ENCODE data around the gene MPV17.
"Not testable (repeated sequence)": the region's sequence is repeated elsewhere in the genome, so short reads cannot be mapped to it uniquely, and the experiment has no call there.

MPV17 gene

DNA sequence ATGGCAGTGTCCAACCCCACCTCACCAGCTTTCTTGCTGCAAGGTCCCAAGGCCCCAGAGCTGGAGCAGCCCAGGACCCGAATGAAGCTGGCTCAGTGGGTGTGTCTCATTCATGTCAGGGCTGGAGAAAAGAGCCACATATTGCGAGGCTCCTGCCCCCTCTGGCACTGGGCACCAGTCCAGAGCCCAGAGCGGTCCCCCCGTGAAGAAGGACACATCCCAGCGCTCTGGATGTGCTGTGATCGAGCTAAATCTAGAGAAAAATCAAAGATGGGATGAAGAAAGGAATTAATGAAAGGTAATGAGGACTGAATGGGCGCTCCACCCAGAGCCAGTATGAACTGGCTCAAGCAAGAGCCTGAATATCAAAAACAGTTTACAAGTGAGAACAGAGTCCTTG, 13.3 kb upstream of the MPV17 start:
- intact Hi-C loops (cut with DNase I) = no loop called here

DNA sequence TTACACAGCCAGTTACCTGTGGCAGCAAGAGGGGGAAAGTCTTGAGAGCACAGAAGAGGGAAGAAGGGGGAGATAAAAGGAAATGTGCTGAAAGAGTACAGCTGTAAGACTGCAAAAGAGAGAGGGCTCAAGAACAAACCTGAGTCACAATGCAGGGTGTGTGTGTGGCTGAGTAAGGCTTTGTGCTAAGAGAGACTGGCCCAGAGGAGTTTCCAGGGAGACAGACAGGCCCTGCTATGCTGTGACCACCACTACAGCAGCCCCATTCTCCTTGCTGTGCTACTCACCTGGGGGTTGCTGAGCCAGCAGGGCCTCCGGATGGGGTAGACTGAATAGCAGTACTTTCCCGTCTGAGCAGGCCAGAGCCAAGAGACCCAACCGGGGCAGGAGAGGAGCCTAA, 12.4 kb upstream of the MPV17 start:
- intact Hi-C loops (cut with DNase I) = no loop called here
- DNase-seq = no peak

More for the DNA sequence above, 13.3 kb upstream of the MPV17 start:
- DNase-seq = no peak

GRCh38 chr2:27324720-27325119, 1.8 kb upstream of the MPV17 start:
- DNase-seq = no peak
- intact Hi-C loops (cut with DNase I) = no loop called here

DNA sequence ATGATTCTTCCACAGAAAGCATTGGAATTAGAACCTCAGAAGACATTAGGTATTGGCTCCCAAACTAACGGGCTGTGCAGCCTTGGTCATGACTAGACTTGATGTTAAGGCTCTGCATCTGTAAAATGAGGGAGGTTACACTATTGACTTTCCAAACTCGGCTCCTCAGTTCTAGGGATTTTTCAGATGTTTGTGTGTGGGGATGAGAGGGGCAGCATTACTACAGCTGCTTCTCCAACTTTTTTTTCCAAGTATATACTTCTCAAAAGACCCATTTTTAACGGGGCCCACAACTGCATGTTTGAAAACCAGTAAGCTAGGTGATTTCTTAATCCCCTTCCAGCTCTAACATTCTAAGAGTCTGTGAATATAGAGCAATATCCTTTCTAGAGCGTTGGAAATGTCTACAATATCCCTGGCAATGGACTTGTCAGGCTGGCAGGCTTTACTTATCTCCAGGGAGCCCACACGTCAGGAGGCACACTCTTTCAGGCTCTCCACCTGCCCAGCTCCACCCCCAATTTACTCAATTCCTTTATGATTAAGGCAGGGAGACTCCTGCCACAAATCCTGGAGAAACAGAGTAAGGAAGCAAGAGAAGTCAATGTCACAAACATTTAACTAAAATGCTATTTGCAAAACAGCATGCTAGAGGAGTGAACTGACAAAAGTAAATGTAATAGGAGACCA, 844 bp upstream of the MPV17 start:
- intact Hi-C loops (cut with DNase I) = loop anchor here (2.0 kb wide), 1 partner anchor 33 kb away; the partner anchor contains the start of gene GTF3C2
- DNase-seq = peak in 1 of 42 donors; percentile 16

- intact Hi-C loops (cut with DNase I) = loop anchor here (2.0 kb wide), 1 partner anchor 34 kb away; the partner anchor contains the start of gene GTF3C2
Observed at GRCh38 chr2:27322301-27322765, 564 bp downstream of the MPV17 start.

DNA sequence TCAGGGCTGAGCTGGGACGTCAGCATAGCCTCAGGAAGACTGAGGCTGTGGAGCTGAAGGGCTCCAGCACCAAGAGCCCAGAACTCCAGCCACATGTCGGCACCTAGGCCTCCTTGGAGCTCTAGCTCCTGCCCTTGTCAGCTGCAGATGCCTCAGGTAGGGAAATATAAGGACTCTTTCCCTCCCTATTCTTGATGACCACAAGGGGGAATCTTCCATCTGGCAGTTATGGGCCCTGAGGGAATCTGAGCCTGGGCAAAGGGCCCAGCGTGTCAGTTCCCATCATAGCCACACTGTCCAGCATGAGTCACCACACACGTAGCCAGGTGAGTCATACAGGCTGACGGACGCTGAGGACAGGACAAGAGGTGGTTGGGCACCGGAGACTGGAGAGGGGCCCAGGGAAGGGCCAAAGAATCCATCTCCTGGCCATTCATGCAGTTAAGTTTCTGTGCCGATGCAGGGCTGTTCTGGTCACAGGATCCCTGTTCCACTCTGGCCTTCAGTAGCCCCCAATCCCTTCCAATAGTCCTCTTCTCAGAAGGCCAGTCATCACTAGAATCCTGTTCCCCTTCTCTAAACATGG, 1.8 kb downstream of the MPV17 start:
- no peak for DNase-seq

More at GRCh38 chr2:27322301-27322765, 564 bp downstream of the MPV17 start:
- DNase-seq = peak in 7 of 42 donors; percentile 3 to 24 (median 16)

GRCh38 chr2:27319839-27320238, 3.1 kb downstream of the MPV17 start:
- intact Hi-C loops (cut with DNase I); DNase-seq: not testable (repeated sequence)

More for the DNA sequence above, 1.8 kb downstream of the MPV17 start:
- intact Hi-C loops (cut with DNase I) = no loop called here

- intact Hi-C loops (cut with DNase I) = no loop called here
- peak; percentile 15 to 89 (median 64) for DNase-seq
Observed at GRCh38 chr2:27316655-27317412, 6.1 kb downstream of the MPV17 start.

GRCh38 chr2:27315122-27315521, 7.8 kb downstream of the MPV17 start:
- intact Hi-C loops (cut with DNase I) = no loop called here
- no peak for DNase-seq

- no peak for DNase-seq
- intact Hi-C loops (cut with DNase I) = no loop called here
Observed at GRCh38 chr2:27314709-27315108, 8.2 kb downstream of the MPV17 start.

- intact Hi-C loops (cut with DNase I) = no loop called here
- no peak for DNase-seq
Observed at GRCh38 chr2:27313882-27314645, 8.8 kb downstream of the MPV17 start.

DNA sequence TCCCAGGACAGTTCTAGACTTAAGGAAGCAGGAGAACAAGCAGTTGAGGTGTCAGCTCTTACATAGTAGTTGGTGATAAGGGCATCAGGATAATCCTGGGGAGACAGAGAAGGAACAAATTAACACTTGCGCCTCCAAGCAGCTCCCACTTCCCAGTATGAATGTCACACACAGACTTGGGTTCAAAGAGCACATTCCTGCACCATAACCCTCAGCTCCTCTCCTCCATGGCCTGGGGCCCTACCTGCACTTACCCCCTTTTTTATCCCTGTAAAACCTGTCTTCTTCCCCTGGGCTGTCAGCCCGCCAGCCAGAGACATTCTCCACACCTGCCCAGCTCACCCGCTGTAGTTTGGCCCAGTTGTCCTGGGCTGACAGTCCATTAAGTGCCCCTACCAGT, 10.7 kb downstream of the MPV17 start:
- intact Hi-C loops (cut with DNase I) = no loop called here
- DNase-seq = no peak

DNA sequence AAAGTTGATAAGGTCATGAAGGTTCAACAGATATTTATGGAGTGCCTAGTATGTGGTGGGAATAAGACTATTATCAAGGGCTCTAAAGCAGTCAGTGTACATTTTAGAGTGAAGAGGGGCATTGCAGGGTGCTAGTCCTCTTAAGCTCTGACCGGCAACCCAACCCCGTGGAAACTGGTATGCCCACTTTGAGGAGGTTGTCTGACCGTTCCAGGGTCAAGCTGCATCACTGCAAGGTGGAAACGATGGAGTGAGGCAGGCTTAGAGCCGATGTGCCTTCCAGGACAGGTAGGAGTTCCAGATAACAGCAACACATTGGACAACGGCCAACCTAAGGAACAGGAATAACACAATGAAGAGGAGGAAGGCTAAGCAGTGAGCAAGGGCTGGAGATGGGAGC, 13.2 kb downstream of the MPV17 start:
- no peak for DNase-seq
- intact Hi-C loops (cut with DNase I) = no loop called here

GRCh38 chr2:27308359-27308881, 14.5 kb downstream of the MPV17 start, which contains the start of gene UCN:
TSS of gene UCN (minus strand) at chr2:27308445. CDS start at chr2:27307895, 550 bp downstream.
- intact Hi-C loops (cut with DNase I) = no loop called here
- DNase-seq = peak in 5 of 42 donors; percentile 2 to 27 (median 18)

DNA sequence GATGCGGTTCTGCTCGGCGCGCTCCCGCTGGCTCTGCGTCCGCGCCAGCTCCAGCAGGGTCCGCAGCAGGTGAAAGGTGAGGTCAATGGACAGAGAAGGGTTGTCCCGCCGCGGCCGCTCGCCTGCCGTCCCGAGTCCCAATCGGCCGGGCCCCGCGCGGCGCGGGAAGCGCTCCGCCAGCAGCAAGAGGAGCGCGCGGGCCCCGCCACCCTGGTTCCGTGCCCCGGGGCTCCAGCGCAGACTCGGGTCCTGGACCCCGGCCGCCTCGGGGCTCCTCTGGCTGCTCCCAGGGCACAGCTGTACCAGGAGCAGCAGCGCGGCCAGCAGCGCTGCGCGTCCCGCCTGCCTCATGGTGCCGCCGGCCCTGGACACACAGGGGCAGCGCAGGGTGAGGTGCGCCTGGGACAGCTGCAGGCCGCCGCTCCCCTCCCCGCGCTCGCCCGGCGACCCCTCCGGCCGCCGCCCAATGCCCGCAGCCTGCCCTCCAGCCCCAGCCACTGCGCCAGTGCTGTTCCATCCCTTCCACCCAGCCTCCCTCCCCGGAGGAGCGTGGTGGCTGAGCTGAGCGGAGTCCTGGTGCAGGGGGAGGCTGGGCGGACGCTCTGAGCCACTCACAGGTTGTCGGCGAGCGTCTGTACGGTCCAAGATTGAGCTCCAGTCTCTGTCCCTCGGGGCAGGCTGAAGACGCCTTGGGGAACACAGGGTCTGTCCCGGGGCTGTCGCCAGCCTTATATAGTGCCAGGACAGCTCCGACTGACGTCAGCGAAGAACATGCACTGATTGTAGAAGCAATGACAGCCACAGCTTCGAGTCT, 15.1 kb downstream of the MPV17 start:
- intact Hi-C loops (cut with DNase I) = no loop called here

GRCh38 chr2:27307287-27307544, 15.7 kb downstream of the MPV17 start:
- DNase-seq = no peak
- intact Hi-C loops (cut with DNase I) = no loop called here

More for the DNA sequence above, 15.1 kb downstream of the MPV17 start:
- DNase-seq = no peak

DNA sequence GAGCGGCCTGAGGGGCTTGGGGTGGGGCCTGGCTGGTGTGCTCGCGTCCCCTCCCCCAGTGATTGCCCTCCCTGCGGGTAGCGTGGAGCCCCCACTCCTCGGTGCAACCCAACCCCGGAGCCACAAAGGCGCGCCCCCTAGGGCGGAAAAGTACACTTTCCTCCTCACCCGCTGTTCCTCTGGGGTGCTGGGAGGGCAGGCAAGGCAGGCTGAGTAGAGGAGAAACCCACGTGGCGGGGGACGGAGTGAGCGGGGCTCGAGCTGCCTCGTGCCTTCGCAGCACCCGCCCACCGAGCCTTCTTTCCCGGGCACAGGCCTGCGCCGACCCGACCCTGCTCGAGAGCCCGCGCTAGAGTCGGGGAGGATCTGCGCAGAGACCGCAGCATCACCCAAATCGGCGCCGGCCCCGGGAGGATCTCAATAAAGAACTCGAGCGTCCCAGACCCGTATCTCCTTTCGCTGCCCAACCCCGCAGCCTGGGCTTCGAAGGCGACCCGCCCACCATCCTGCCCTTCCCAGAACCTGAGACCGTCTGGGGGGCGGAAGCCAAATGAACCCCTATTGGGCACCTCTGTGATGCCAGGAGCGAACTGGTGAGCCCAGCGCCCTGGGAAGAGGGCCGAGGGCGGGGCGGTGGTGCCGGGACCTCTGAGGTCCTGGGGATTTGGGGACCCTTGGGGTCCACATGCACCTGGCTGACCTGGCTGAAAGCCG, 16.2 kb downstream of the MPV17 start:
- intact Hi-C loops (cut with DNase I) = no loop called here
- DNase-seq = peak in 14 of 42 donors; percentile 4 to 50 (median 26)

GRCh38 chr2:27306136-27306535, 16.8 kb downstream of the MPV17 start:
- DNase-seq = no peak
- intact Hi-C loops (cut with DNase I) = no loop called here
